ENCODE data around the gene HEXIM1. TPM values are rescaled to one million over a fixed set of nuclear protein-coding genes. Genes with fewer than 3 reads are reported as not detected.

HEXIM1 gene
- polyA plus RNA-seq, 1 donor, result 43.8 TPM

- peak; percentile 75 for DNase-seq
These were observed 23.3 kb downstream of the HEXIM1 start for GRCh38 chr17:45171338-45172231.

GRCh38 chr17:45172232-45172540 lies 23.9 kb downstream of the HEXIM1 start:
- DNase-seq, result no peak

GRCh38 chr17:45172541-45173286 lies 24.4 kb downstream of the HEXIM1 start:
- peak; percentile 78 for DNase-seq

- no peak for DNase-seq
These were observed 27.5 kb downstream of the HEXIM1 start for GRCh38 chr17:45175759-45176115.

GRCh38 chr17:45177563-45177962 lies 29.3 kb downstream of the HEXIM1 start:
- no peak for DNase-seq

- no peak for DNase-seq
These were observed 35.9 kb downstream of the HEXIM1 start for GRCh38 chr17:45184144-45184543.

GRCh38 chr17:45186801-45187354 lies 38.6 kb downstream of the HEXIM1 start:
- no peak for DNase-seq

GRCh38 chr17:45189009-45189408 lies 40.7 kb downstream of the HEXIM1 start:
- DNase-seq, result no peak

- no peak for DNase-seq
These were observed 42.4 kb downstream of the HEXIM1 start for GRCh38 chr17:45190503-45191255.

GRCh38 chr17:45195424-45195823 lies 47.1 kb downstream of the HEXIM1 start:
- no peak for DNase-seq

- DNase-seq, result no peak
These were observed 48.8 kb downstream of the HEXIM1 start for GRCh38 chr17:45197108-45197507.

GRCh38 chr17:45197555-45198334 lies 49.5 kb downstream of the HEXIM1 start:
- DNase-seq, result peak; percentile 87

- no peak for DNase-seq
These were observed 52.4 kb downstream of the HEXIM1 start for GRCh38 chr17:45200701-45201100.

- no peak for DNase-seq
These were observed 53.2 kb downstream of the HEXIM1 start for GRCh38 chr17:45201457-45201856.

Other genes starting within 250 kb of the HEXIM1 start
- 132 TPM for gene EFTUD2, start 249.0 kb upstream of the HEXIM1 start, polyA plus RNA-seq (ENCODE audit: insufficient read length)
- 0.58 TPM for gene GFAP, start 233.0 kb upstream of the HEXIM1 start, polyA plus RNA-seq (ENCODE audit: insufficient read length)
- gene KIF18B, start 200.7 kb upstream of the HEXIM1 start, polyA plus RNA-seq (ENCODE audit: insufficient read length), result 19.7 TPM
- 0.91 TPM for gene C1QL1, start 180.2 kb upstream of the HEXIM1 start, polyA plus RNA-seq (ENCODE audit: insufficient read length)
- gene DCAKD, start 96.8 kb upstream of the HEXIM1 start, polyA plus RNA-seq (ENCODE audit: insufficient read length), result 55.3 TPM
- gene NMT1, start 87.2 kb upstream of the HEXIM1 start, polyA plus RNA-seq (ENCODE audit: insufficient read length), result 71.5 TPM
- 20.5 TPM for gene PLCD3, start 16.0 kb upstream of the HEXIM1 start, polyA plus RNA-seq (ENCODE audit: insufficient read length)
- gene ACBD4, start 12.8 kb upstream of the HEXIM1 start, polyA plus RNA-seq (ENCODE audit: insufficient read length), result 11.8 TPM
- 11.3 TPM for gene HEXIM2, start 13.4 kb downstream of the HEXIM1 start, polyA plus RNA-seq (ENCODE audit: insufficient read length)
- 5.7 TPM for gene FMNL1, start 73.4 kb downstream of the HEXIM1 start, polyA plus RNA-seq (ENCODE audit: insufficient read length)
- 0.38 TPM for gene SPATA32, start 113.6 kb downstream of the HEXIM1 start, polyA plus RNA-seq (ENCODE audit: insufficient read length)
- gene MAP3K14, start 168.5 kb downstream of the HEXIM1 start, polyA plus RNA-seq (ENCODE audit: insufficient read length), result 5.1 TPM